Measurements from ENCODE around the gene STOML1.

STOML1 gene

GRCh38 chr15:73932381-73933191 lies 59.5 kb downstream of the STOML1 start:
- H3K27ac ChIP-seq (ENCODE audit: low read depth, low read length), result no peak overlapping the region
- no peaks in the 10 kb centered on the region for H3K27me3 ChIP-seq (ENCODE audit: control insufficient read depth in 1 of 2, insufficient read depth in 2 of 2, low read length in 2 of 2)
- H3K4me1 ChIP-seq (ENCODE audit: control insufficient read depth in 1 of 2, insufficient read depth in 2 of 2, low read length in 2 of 2), result peaks cover 18 to 25% of the 10 kb centered on the region in 2 donors
- no peak overlapping the region for H3K4me3 ChIP-seq (ENCODE audit: low read depth in 1 of 2, low read length in 2 of 2)
- H3K9ac ChIP-seq (ENCODE audit: low read depth in 1 of 2, low read length in 2 of 2), result no peak overlapping the region
- no peaks in the 10 kb centered on the region for H3K36me3 ChIP-seq (ENCODE audit: control insufficient read depth in 1 of 2, insufficient read depth in 2 of 2, low read length in 2 of 2)
- H3K9me3 ChIP-seq (ENCODE audit: control insufficient read depth in 1 of 2, low read length in 2 of 2), result no peaks in the 10 kb centered on the region

GRCh38 chr15:73931441-73931840 lies 60.7 kb downstream of the STOML1 start:
- Histone ChIP-seq H3K27ac (ENCODE audit: low read depth, low read length) (no peak overlapping the region), H3K4me1 (ENCODE audit: control insufficient read depth in 1 of 2, insufficient read depth in 2 of 2, low read length in 2 of 2) (peaks cover 21 to 25% of the 10 kb centered on the region in 2 donors), H3K9me3 (ENCODE audit: control insufficient read depth in 1 of 2, low read length in 2 of 2) (no peaks in the 10 kb centered on the region), H3K9ac (ENCODE audit: low read depth in 1 of 2, low read length in 2 of 2) (no peak overlapping the region), H3K36me3 (ENCODE audit: control insufficient read depth in 1 of 2, insufficient read depth in 2 of 2, low read length in 2 of 2) (no peaks in the 10 kb centered on the region), H3K27me3 (ENCODE audit: control insufficient read depth in 1 of 2, insufficient read depth in 2 of 2, low read length in 2 of 2) (no peaks in the 10 kb centered on the region), H3K4me3 (ENCODE audit: low read depth in 1 of 2, low read length in 2 of 2) (no peak overlapping the region)

DNA sequence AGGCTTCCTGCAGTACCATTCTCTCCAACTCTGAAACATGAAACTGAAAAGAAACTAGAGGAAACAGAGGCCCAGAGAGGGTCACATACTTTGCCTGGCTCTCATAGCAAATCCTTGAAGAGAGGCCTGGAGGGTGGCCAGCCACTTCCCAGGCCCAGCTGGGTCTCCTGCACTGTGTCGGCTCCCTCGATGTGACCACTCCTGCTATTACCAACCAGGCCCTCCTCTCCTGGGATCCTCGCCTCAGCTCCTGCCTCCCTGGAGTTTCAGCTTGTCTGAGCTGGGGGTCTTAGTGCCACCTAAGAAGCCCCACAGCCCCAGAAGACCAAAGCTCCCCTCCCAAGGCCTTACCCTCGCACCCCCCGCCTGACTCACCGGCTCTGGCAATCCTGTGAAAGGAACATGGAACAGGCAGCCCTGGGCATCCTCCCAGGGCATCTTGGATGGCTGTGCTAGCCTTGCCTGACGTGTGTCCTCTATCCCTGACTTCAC lies 61.3 kb downstream of the STOML1 start:
- Histone ChIP-seq H3K4me1 (ENCODE audit: control insufficient read depth in 1 of 2, insufficient read depth in 2 of 2, low read length in 2 of 2) (peaks cover 23% of the 10 kb centered on the region in 2 donors), H3K27ac (ENCODE audit: low read depth, low read length) (no peak overlapping the region), H3K9ac (ENCODE audit: low read depth in 1 of 2, low read length in 2 of 2) (no peak overlapping the region), H3K36me3 (ENCODE audit: control insufficient read depth in 1 of 2, insufficient read depth in 2 of 2, low read length in 2 of 2) (no peaks in the 10 kb centered on the region), H3K27me3 (ENCODE audit: control insufficient read depth in 1 of 2, insufficient read depth in 2 of 2, low read length in 2 of 2) (no peaks in the 10 kb centered on the region), H3K9me3 (ENCODE audit: control insufficient read depth in 1 of 2, low read length in 2 of 2) (no peaks in the 10 kb centered on the region), H3K4me3 (ENCODE audit: low read depth in 1 of 2, low read length in 2 of 2) (no peak overlapping the region)

DNA sequence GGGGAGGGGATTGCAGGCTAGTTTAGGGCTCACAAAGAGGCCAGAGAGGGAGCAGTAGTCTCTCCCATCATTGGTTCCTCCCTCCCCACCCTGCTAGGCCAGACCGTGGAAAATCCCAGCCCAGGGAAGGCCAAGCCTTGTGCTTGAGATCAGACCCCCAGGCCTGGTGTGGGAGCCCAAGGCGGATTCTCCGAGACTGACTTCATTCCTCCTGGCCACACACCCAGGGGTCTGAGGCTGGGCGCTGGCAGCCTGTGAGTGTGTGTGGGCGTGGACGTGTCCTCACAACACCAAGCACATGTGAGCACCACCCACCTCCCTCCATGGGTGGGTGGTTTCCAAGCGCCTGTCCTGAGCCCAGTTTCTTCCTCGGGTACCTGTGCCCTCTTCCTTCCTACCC lies 61.7 kb downstream of the STOML1 start:
- Histone ChIP-seq H3K36me3 (ENCODE audit: control insufficient read depth in 1 of 2, insufficient read depth in 2 of 2, low read length in 2 of 2) (no peaks in the 10 kb centered on the region), H3K9me3 (ENCODE audit: control insufficient read depth in 1 of 2, low read length in 2 of 2) (no peaks in the 10 kb centered on the region), H3K4me1 (ENCODE audit: control insufficient read depth in 1 of 2, insufficient read depth in 2 of 2, low read length in 2 of 2) (peaks cover 21 to 23% of the 10 kb centered on the region in 2 donors), H3K4me3 (ENCODE audit: low read depth in 1 of 2, low read length in 2 of 2) (no peak overlapping the region), H3K9ac (ENCODE audit: low read depth in 1 of 2, low read length in 2 of 2) (no peak overlapping the region), H3K27me3 (ENCODE audit: control insufficient read depth in 1 of 2, insufficient read depth in 2 of 2, low read length in 2 of 2) (no peaks in the 10 kb centered on the region), H3K27ac (ENCODE audit: low read depth, low read length) (no peak overlapping the region)

- Histone ChIP-seq H3K36me3 (ENCODE audit: control insufficient read depth in 1 of 2, insufficient read depth in 2 of 2, low read length in 2 of 2) (no peaks in the 10 kb centered on the region), H3K27me3 (ENCODE audit: control insufficient read depth in 1 of 2, insufficient read depth in 2 of 2, low read length in 2 of 2) (no peaks in the 10 kb centered on the region), H3K4me1 (ENCODE audit: control insufficient read depth in 1 of 2, insufficient read depth in 2 of 2, low read length in 2 of 2) (peaks cover 25 to 26% of the 10 kb centered on the region in 2 donors), H3K27ac (ENCODE audit: low read depth, low read length) (no peak overlapping the region), H3K9me3 (ENCODE audit: control insufficient read depth in 1 of 2, low read length in 2 of 2) (no peaks in the 10 kb centered on the region), H3K9ac (ENCODE audit: low read depth in 1 of 2, low read length in 2 of 2) (no peak overlapping the region), H3K4me3 (ENCODE audit: low read depth in 1 of 2, low read length in 2 of 2) (no peak overlapping the region)
Measured at GRCh38 chr15:73928971-73929627, 63.0 kb downstream of the STOML1 start.
